Mucosa of descending colon (tissue), 3 donors: Measurements from ENCODE around the gene PPP6R2. TPM values are rescaled to one million over a fixed set of nuclear protein-coding genes. Genes with fewer than 3 reads are reported as not detected.

ENCODE experiments used
- ATAC-seq: fragments of 200-7000 bp; cut with Tn5 transposase; one replicate; pipeline ENCODE4 v1.9.1; 2020; ENCODE audit warnings: mild to moderate bottlenecking, moderate library complexity
- DNase-seq, 3 donors: peaks; one replicate each; pipeline ENCODE4 v3.0.0-alpha.2; 2020
- H3K36me3 ChIP-seq: fragments of 200-600 bp; one replicate; pipeline ENCODE4 v1.8.0; 2021; ENCODE audit warnings: low read depth, mild to moderate bottlenecking
- H3K4me1 ChIP-seq: fragments of 200-600 bp; one replicate; pipeline ENCODE4 v1.8.0; 2021; ENCODE audit warnings: low read depth, mild to moderate bottlenecking
- H3K4me3 ChIP-seq: fragments of 200-600 bp; one replicate; pipeline ENCODE4 v1.8.0; 2021; ENCODE audit warnings: mild to moderate bottlenecking
- H3K9me3 ChIP-seq: fragments of 200-600 bp; one replicate; pipeline ENCODE4 v1.8.0; 2021; ENCODE audit warnings: mild to moderate bottlenecking
- intact Hi-C, 2 donors: fragments of 100-400 bp; cut with DNase I in 1 of 2; cut with micrococcal nuclease in 1 of 2; formaldehyde crosslinking; loops; one replicate each; pipeline versions ENCODE4 v1.11.0 to v1.11.1; 2022; cut with DNase I, micrococcal nuclease
- total RNA-seq, 3 donors: library from RNA; stranded (reverse); fragmentation: NEBNext Ultra II Directional in 2 of 3; extraction: Animal tissue kit (Norgen Biotek cat#: 25700) in 2 of 3; gene quantifications; one replicate each; pipeline versions ENCODE4 v1.2.1 to v1.2.4, GENCODE V29; 2021 to 2023
- TF ChIP-seq, protein P1 (sequence below): fragments of 200-600 bp; IDR thresholded peaks from one replicate; pipeline ENCODE4 v1.8.0; 2022; ENCODE audit warnings: antibody characterized with exemption, mild to moderate bottlenecking
- donor health status: DM: no; HTN: no; CAD: no; lungs with moderate emphysema.
- donor health status: DM: no; HTN: no; CAD: no.
- donor health status: DM: no; HTN: yes; CAD: no.

The PPP6R2 gene
- total RNA-seq, 3 donors from 2014 or later = 54.3 to 61.7 (median 58.8) TPM

DNA sequence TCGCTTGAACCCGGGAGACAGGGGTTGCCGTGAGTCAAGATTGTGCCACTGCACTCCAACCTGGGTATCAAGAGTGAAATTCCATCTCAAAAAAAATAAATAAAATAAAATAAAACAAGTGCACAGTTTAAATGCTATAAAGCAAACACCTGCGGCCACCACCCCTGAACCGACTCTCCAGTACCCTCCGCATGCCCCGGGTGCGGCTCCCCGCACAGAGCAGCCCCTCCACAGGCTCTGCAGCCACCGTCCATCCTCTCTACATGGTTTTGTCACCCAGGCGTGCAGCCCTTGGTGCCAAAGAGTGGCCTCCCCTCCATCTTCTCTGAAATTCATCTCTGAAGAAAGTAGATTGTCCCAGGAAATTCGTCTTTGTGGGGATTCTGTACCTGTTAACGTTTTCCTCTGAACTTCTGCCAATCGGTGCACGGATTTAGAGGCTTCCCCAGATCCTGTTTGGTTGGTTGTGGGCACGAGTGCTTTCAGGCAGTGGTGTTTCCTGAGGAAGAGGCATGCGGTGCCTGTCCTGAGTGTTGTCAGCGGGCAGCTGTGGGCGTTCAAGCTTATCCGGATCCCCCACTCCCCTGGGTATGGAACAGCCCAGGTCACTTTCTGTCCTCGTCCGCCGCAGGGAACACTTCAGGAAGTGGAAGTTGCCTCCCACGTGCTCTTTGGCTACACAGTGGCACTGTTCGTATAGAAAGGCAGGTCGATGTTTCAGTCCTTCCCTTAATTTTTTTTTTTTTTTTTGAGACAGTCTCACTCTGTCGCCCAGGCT is 147.6 kb downstream of the PPP6R2 start:
- ATAC-seq (no peak), DNase-seq (peak in 1 of 3 donors; percentile 42)
- intact Hi-C loops = loop anchor here in 1 of 2 donors (10.0 kb wide), 1 partner anchor 246 kb away; the partner anchor contains the start of gene TUBGCP6
- no peak overlapping the region for H3K4me3 ChIP-seq
- no peaks in the 10 kb centered on the region for H3K4me1 ChIP-seq
- H3K36me3 ChIP-seq = no peaks in the 10 kb centered on the region
- TF ChIP-seq, protein P1, sequence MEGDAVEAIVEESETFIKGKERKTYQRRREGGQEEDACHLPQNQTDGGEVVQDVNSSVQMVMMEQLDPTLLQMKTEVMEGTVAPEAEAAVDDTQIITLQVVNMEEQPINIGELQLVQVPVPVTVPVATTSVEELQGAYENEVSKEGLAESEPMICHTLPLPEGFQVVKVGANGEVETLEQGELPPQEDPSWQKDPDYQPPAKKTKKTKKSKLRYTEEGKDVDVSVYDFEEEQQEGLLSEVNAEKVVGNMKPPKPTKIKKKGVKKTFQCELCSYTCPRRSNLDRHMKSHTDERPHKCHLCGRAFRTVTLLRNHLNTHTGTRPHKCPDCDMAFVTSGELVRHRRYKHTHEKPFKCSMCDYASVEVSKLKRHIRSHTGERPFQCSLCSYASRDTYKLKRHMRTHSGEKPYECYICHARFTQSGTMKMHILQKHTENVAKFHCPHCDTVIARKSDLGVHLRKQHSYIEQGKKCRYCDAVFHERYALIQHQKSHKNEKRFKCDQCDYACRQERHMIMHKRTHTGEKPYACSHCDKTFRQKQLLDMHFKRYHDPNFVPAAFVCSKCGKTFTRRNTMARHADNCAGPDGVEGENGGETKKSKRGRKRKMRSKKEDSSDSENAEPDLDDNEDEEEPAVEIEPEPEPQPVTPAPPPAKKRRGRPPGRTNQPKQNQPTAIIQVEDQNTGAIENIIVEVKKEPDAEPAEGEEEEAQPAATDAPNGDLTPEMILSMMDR = no peak
- H3K9me3 ChIP-seq = no peaks in the 10 kb centered on the region

Other genes with a start within 250 kb of the PPP6R2 start
- gene PANX2, start 172.6 kb upstream of the PPP6R2 start, total RNA-seq = under 1 TPM in 1 of 3 donors, not detected in 2; 0.44 TPM
- gene TRABD, start 157.4 kb upstream of the PPP6R2 start, total RNA-seq = 10 to 100 TPM; 36.8 to 52.6 (median 42.7) TPM
- 10 to 100 TPM; 21.5 to 23.8 (median 23.1) TPM for gene SELENOO, start 142.3 kb upstream of the PPP6R2 start, total RNA-seq
- gene TUBGCP6, start 98.3 kb upstream of the PPP6R2 start, total RNA-seq = 10 to 100 TPM; 34.5 to 41.6 (median 40.5) TPM
- 10 to 100 TPM; 39.5 to 66.3 (median 47.8) TPM for gene HDAC10, start 92.1 kb upstream of the PPP6R2 start, total RNA-seq
- 1 to 10 TPM; 2.3 to 6.5 (median 5.2) TPM for gene MAPK12, start 81.6 kb upstream of the PPP6R2 start, total RNA-seq
- 1 to 10 TPM; 1.8 to 4.3 (median 3.2) TPM for gene MAPK11, start 72.9 kb upstream of the PPP6R2 start, total RNA-seq
- gene PLXNB2, start 35.7 kb upstream of the PPP6R2 start, total RNA-seq = 100 to 1,000 TPM; 232 to 318 (median 250) TPM
- gene DENND6B, start 16.3 kb upstream of the PPP6R2 start, total RNA-seq = 1 to 10 TPM; 2.8 to 6.3 (median 5.2) TPM
- 10 to 100 TPM; 76.1 to 91.9 (median 84.3) TPM for gene SBF1, start 131.7 kb downstream of the PPP6R2 start, total RNA-seq
- 1 to 10 TPM in 2 of 3 donors, under 1 TPM in 1; 0.95 to 3.9 (median 1.4) TPM for gene ADM2, start 138.2 kb downstream of the PPP6R2 start, total RNA-seq
- not detected for gene MIOX, start 143.5 kb downstream of the PPP6R2 start, total RNA-seq
- gene LMF2, start 164.4 kb downstream of the PPP6R2 start, total RNA-seq = 10 to 100 TPM; 57.8 to 66.4 (median 60.7) TPM
- gene NCAPH2, start 164.9 kb downstream of the PPP6R2 start, total RNA-seq = 10 to 100 TPM; 32.1 to 41.2 (median 34.0) TPM
- gene SCO2, start 182.3 kb downstream of the PPP6R2 start, total RNA-seq = 10 to 100 TPM in 1 of 3 donors, 1 to 10 TPM in 1, not detected in 1; 5.4 to 14.6 TPM
- gene TYMP, start 186.7 kb downstream of the PPP6R2 start, total RNA-seq = 10 to 100 TPM; 27.7 to 88.7 (median 34.8) TPM
- 1 to 10 TPM in 1 of 3 donors, under 1 TPM in 1, not detected in 1; 0.55 to 1.7 TPM for gene KLHDC7B, start 202.6 kb downstream of the PPP6R2 start, total RNA-seq
- not detected for gene SYCE3, start 219.6 kb downstream of the PPP6R2 start, total RNA-seq
- 10 to 100 TPM; 24.5 to 51.6 (median 29.9) TPM for gene CPT1B, start 235.1 kb downstream of the PPP6R2 start, total RNA-seq
- gene CHKB, start 239.5 kb downstream of the PPP6R2 start, total RNA-seq = 10 to 100 TPM; 79.9 to 95.0 (median 80.9) TPM